ENCODE results near the gene TPSG1. TPM values are rescaled to one million over a fixed set of nuclear protein-coding genes. Genes with fewer than 3 reads are reported as not detected.

TPSG1 gene
- total RNA-seq, 1 experiment from 2014 or later: not detected

GRCh38 chr16:1217526-1217925 is 7.5 kb downstream of the TPSG1 start:
- no peak for DNase-seq (ENCODE audit: low read depth)

GRCh38 chr16:1216681-1217400 is 8.2 kb downstream of the TPSG1 start:
- no peak for DNase-seq (ENCODE audit: low read depth)

GRCh38 chr16:1216296-1216619 is 8.8 kb downstream of the TPSG1 start:
- DNase-seq (ENCODE audit: low read depth): no peak

GRCh38 chr16:1215574-1216295 is 9.3 kb downstream of the TPSG1 start:
- no peak for DNase-seq (ENCODE audit: low read depth)

- DNase-seq (ENCODE audit: low read depth): no peak
Observed at GRCh38 chr16:1214719-1215118, 10.3 kb downstream of the TPSG1 start.

- no peak for DNase-seq (ENCODE audit: low read depth)
Observed at GRCh38 chr16:1213796-1214372, 11.2 kb downstream of the TPSG1 start.

- no peak for DNase-seq (ENCODE audit: low read depth)
Observed at GRCh38 chr16:1213231-1213630, 11.8 kb downstream of the TPSG1 start.

- DNase-seq (ENCODE audit: low read depth): no peak
Observed at GRCh38 chr16:1212616-1213194, 12.4 kb downstream of the TPSG1 start.

GRCh38 chr16:1211451-1212268 is 13.4 kb downstream of the TPSG1 start:
- no peak for DNase-seq (ENCODE audit: low read depth)

- DNase-seq (ENCODE audit: low read depth): no peak
Observed at GRCh38 chr16:1210461-1210860, 14.6 kb downstream of the TPSG1 start.

- DNase-seq (ENCODE audit: low read depth): no peak
Observed at GRCh38 chr16:1209081-1209480, 16.0 kb downstream of the TPSG1 start.

GRCh38 chr16:1208239-1208830 is 16.7 kb downstream of the TPSG1 start:
- DNase-seq (ENCODE audit: low read depth): no peak

- DNase-seq (ENCODE audit: low read depth): no peak
Observed at GRCh38 chr16:1206786-1207185, 18.3 kb downstream of the TPSG1 start.

- no peak for DNase-seq (ENCODE audit: low read depth)
Observed at GRCh38 chr16:1206326-1206725, 18.7 kb downstream of the TPSG1 start.

- DNase-seq (ENCODE audit: low read depth): no peak
Observed at GRCh38 chr16:1204933-1205332, 20.1 kb downstream of the TPSG1 start.

GRCh38 chr16:1202274-1202673 is 22.8 kb downstream of the TPSG1 start:
- no peak for DNase-seq (ENCODE audit: low read depth)

- DNase-seq (ENCODE audit: low read depth): no peak
Observed at GRCh38 chr16:1201444-1201843, 23.6 kb downstream of the TPSG1 start.

- no peak for DNase-seq (ENCODE audit: low read depth)
Observed at GRCh38 chr16:1200014-1200627, 24.9 kb downstream of the TPSG1 start.

- DNase-seq (ENCODE audit: low read depth): no peak
Observed at GRCh38 chr16:1199347-1200013, 25.6 kb downstream of the TPSG1 start.
